Upper lobe of right lung (tissue), 1 donor: Measurements from ENCODE around the gene TTC34. TPM values are rescaled to one million over a fixed set of nuclear protein-coding genes. Genes with fewer than 3 reads are reported as not detected.
"Not testable (repeated sequence)": the region's sequence is repeated elsewhere in the genome, so short reads cannot be mapped to it uniquely, and the experiment has no call there.

Experiments
- ATAC-seq: fragments of 200-7000 bp; cut with Tn5 transposase; one replicate; pipeline ENCODE4 v1.9.1; 2020; ENCODE audit warnings: mild to moderate bottlenecking, moderate library complexity
- DNase-seq: peaks from one replicate; pipeline ENCODE4 v3.0.0-alpha.2; 2020
- H3K27ac ChIP-seq: fragments of 200-600 bp; one replicate; pipeline ENCODE4 v1.8.0; 2022
- H3K27me3 ChIP-seq: fragments of 200-600 bp; one replicate; pipeline ENCODE4 v1.8.0; 2022; ENCODE audit warnings: mild to moderate bottlenecking
- H3K36me3 ChIP-seq: fragments of 200-600 bp; one replicate; pipeline ENCODE4 v1.8.0; 2022
- H3K4me1 ChIP-seq: fragments of 200-600 bp; one replicate; pipeline ENCODE4 v1.8.0; 2022
- H3K4me3 ChIP-seq: fragments of 200-600 bp; one replicate; pipeline ENCODE4 v1.8.0; 2022; ENCODE audit warnings: mild to moderate bottlenecking
- H3K9me3 ChIP-seq: fragments of 200-600 bp; one replicate; pipeline ENCODE4 v1.8.0; 2022
- CTCF ChIP-seq: fragments of 200-600 bp; IDR thresholded peaks from one replicate; pipeline ENCODE4 v1.8.0; 2022; ENCODE audit warnings: antibody characterized with exemption
- intact Hi-C: fragments of 100-400 bp; cut with DNase I; formaldehyde crosslinking; loops from one replicate; pipeline ENCODE4 v1.11.0; 2022
- total RNA-seq: library from RNA; stranded (reverse); fragmentation: NEBNext Ultra II Directional; extraction: Animal tissue kit (Norgen Biotek cat#: 25700); gene quantifications from one replicate; pipeline ENCODE4 v1.2.1, GENCODE V29; 2021
- donor health status: DM: no; HTN: yes; CAD: no; lungs with severe emphysema.

TTC34 gene
- total RNA-seq, 1 donor from 2014 or later: 1.3 TPM

DNA sequence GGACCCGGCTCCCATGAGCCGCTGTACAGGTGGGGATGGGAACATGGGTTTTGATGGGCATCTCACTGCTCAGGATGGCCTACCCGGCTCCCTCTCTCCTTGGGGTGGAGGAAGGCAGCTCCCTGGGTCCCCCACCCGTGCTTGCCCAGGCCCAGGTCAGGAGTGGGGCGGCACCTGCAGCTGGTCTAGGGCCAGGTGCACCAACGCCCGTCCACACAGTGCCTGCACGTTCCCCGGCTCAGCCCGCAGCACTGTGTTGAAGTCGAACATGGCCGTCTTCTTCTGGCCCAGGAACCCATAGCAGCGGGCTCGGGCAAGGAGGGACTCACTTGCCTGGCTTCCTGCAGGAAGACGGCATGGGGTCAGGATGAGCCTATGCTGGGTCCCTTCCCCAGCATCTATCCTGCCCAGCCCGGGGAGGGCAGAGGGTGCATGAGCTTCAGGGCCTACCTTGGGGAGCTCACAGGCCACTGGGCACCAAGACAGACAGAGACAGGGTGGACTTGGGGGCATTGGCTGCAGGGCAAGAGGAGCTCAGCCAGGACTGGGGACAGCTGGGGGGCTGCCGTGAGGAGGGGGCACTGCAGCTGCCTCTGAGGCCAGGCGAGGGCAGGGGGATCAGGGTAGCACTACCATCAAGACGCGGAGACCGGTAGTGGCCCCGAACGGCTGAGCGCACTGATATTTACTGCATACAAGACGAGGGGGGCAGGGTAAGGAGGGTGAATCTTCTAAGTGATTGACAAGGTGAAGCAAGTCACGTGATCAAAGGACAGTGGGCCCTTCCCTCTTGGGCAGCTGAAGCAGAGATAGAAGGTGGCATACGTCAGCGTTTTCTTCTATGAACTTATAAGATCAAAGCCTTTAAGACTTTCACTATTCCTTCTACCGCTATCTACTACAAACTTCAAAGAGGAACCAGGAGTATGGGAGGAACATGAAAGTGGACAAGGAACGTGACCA is 17.8 kb downstream of the TTC34 start:
- no peaks in the 10 kb centered on the region for H3K4me1 ChIP-seq
- no peak overlapping the region for H3K27ac ChIP-seq
- peaks cover 4% of the 10 kb centered on the region for H3K9me3 ChIP-seq
- intact Hi-C loops: no loop called here
- ATAC-seq (peak; percentile 13), DNase-seq (no peak)
- H3K27me3 ChIP-seq: peaks cover 26% of the 10 kb centered on the region
- no peak for TF ChIP-seq CTCF
- no peaks in the 10 kb centered on the region for H3K36me3 ChIP-seq
- no peak overlapping the region for H3K4me3 ChIP-seq

- H3K9me3 ChIP-seq: peaks cover 4% of the 10 kb centered on the region
- peak; percentile 48 for DNase-seq
- ATAC-seq: no peak
- H3K36me3 ChIP-seq: no peaks in the 10 kb centered on the region
- H3K4me1 ChIP-seq: no peaks in the 10 kb centered on the region
- no peak overlapping the region for H3K27ac ChIP-seq
- no peak overlapping the region for H3K4me3 ChIP-seq
- TF ChIP-seq CTCF: no peak
- peaks cover 19% of the 10 kb centered on the region for H3K27me3 ChIP-seq
- intact Hi-C loops: no loop called here
These were observed 18.4 kb downstream of the TTC34 start for GRCh38 chr1:2783069-2783434.

GRCh38 chr1:2781627-2782026 is 19.9 kb downstream of the TTC34 start:
- Histone ChIP-seq H3K9me3 (peaks cover 4% of the 10 kb centered on the region), H3K4me1 (no peaks in the 10 kb centered on the region), H3K4me3 (no peak overlapping the region), H3K36me3 (no peaks in the 10 kb centered on the region), H3K27ac (no peak overlapping the region), H3K27me3 (peaks cover 5% of the 10 kb centered on the region)
- no peak for TF ChIP-seq CTCF
- DNase-seq (no peak), ATAC-seq (no peak)
- intact Hi-C loops: no loop called here

DNA sequence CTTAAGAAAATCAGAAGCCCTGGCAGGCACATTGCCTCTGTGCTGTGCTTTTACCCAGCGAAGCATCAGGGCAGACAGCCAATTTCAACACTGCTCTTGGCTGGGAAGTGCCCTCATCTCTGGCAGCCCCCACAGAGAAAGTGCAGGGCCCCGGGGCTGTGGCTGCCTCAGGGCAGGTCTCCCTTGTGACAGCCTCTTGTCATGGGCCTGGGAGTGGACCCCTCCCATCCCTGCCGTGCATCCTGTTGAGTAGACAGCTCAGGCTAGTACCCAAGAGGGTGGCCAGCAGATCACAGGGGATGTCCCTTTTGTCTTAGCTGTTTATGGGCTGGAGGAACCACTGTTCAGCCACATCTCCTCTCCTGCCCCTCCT is 23.3 kb downstream of the TTC34 start:
- no peaks in the 10 kb centered on the region for H3K4me1 ChIP-seq
- no peaks in the 10 kb centered on the region for H3K27me3 ChIP-seq
- H3K27ac ChIP-seq: no peak overlapping the region
- no peak for DNase-seq
- H3K4me3 ChIP-seq: no peak overlapping the region
- peak; percentile 20 for ATAC-seq
- intact Hi-C loops: no loop called here
- TF ChIP-seq CTCF: no peak
- no peaks in the 10 kb centered on the region for H3K36me3 ChIP-seq
- H3K9me3 ChIP-seq: peaks cover 4% of the 10 kb centered on the region

DNA sequence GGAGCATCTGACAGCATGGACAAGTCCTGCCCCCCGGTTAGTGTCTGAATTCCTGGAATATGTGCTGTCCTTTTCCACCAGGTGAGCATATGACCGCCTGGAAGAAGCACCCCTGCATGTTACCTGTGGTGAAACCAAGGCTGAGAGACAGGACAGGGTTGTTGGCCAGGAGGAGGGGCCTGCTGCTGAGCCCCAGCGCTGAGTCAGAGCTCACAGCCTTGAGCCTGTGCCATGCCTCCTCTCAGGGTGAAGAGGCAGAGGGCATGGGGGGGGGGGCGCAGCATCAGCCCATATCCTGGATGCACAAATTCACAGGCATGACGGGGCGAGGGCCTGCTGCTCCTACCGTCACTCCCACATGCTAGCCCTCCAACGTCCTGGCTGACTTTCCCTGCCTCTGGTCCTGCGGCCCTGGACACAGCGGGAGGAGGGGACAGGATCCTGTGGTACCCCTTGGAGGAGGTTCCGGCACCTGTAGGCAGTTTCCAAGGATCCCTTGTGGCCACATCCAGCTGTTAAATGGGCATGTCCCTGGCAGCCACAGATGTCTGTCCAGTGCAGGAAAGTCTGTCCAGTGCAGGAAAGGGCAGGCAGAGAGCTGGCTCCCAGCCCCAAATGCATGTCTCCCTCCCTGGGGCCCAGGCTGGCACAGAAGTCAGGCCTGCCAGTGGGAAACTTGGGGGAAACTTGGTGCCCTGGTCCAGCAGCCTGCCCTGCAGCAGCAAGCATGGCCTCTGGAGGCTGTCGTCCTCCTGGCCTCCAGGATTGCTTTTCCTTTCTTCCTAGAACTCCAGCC is 23.9 kb downstream of the TTC34 start:
- H3K27me3 ChIP-seq: no peaks in the 10 kb centered on the region
- peaks cover 4% of the 10 kb centered on the region for H3K9me3 ChIP-seq
- H3K36me3 ChIP-seq: no peaks in the 10 kb centered on the region
- H3K27ac ChIP-seq: no peak overlapping the region
- ATAC-seq (peak; percentile 8), DNase-seq (peak; percentile 54)
- intact Hi-C loops: no loop called here
- no peak for TF ChIP-seq CTCF
- H3K4me1 ChIP-seq: no peaks in the 10 kb centered on the region
- H3K4me3 ChIP-seq: no peak overlapping the region

- H3K4me3 ChIP-seq, H3K27ac ChIP-seq, ATAC-seq, H3K4me1 ChIP-seq, H3K36me3 ChIP-seq, intact Hi-C loops, DNase-seq, H3K9me3 ChIP-seq, H3K27me3 ChIP-seq: not testable (repeated sequence)
These were observed 26.2 kb downstream of the TTC34 start for GRCh38 chr1:2775333-2775732.

DNA sequence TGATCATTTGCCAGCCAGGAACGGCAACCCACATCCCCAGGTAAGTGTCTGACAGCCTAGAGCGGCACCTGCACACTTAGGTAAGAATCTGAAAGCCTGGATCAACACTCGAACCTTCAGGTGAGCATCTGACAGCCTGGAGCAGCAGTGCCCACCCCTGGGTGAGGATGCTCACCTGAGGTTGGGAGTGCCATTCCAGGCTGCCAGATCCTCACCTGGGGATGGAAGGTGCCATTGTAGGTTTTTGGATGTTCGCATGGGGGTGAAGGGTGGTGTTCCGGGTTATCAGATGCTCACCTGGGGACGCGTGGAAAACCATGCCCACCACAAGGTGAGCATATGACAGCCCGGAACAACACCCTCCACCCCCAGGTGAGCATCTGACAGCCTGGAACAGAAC is 33.4 kb downstream of the TTC34 start:
- H3K4me3 ChIP-seq, H3K36me3 ChIP-seq, H3K27me3 ChIP-seq, H3K4me1 ChIP-seq, H3K9me3 ChIP-seq, H3K27ac ChIP-seq, intact Hi-C loops, ATAC-seq: not testable (repeated sequence)
- DNase-seq: peak; percentile 33

DNA sequence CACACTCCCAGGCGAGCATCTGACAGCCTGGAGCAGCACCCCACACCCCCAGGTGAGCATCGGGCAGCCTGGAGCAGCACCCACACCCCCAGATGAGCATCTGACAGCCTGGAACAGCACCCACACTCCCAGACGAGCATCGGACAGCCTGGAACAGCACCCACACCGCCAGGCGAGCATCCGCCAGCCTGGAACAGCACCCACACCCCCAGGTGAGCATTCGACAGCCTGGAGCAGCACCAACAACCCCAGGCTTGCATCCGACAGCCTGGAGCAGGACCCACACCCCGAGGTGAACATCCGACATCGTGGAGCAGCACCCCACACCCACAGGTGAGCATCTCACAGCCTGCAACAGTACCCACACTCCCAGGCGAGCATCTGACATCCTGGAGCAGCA is 42.1 kb downstream of the TTC34 start:
- DNase-seq: peak; percentile 63
- not testable (repeated sequence) for H3K27me3 ChIP-seq, H3K36me3 ChIP-seq

DNA sequence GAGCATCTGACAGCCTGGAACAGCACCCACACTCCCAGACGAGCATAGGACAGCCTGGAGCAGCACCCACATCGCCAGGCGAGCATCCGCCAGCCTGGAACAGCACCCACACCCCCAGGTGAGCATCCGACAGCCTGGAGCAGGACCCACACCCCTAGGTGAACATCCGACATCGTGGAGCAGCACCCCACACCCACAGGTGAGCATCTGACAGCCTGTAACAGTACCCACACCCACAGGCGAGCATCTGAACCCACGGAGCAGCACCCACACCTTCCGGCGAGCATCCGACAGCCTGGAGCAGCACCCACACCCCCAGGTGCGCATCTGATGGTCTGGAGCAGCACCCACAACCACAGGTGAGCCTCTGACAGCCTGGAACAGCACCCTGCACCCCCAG is 44.0 kb downstream of the TTC34 start:
- H3K9me3 ChIP-seq, H3K27ac ChIP-seq, ATAC-seq, H3K4me1 ChIP-seq, H3K36me3 ChIP-seq, H3K4me3 ChIP-seq, intact Hi-C loops, H3K27me3 ChIP-seq: not testable (repeated sequence)
- peak; percentile 65 for DNase-seq

More for the DNA sequence above, 42.1 kb downstream of the TTC34 start:
- ATAC-seq, intact Hi-C loops, H3K27ac ChIP-seq, H3K4me1 ChIP-seq, H3K9me3 ChIP-seq, H3K4me3 ChIP-seq: not testable (repeated sequence)
